ENCODE data around the gene ERP27. TPM values are rescaled to one million over a fixed set of nuclear protein-coding genes. Genes with fewer than 3 reads are reported as not detected.

The ERP27 gene
- total and polyA plus RNA-seq, 2 donors (not counting 3 experiments of a cell fraction or from before 2014, with no cell fraction given), result 0.70 to 0.88 TPM

- Histone ChIP-seq H3K9me3 (replicated peaks; ENCODE audit: control insufficient read depth, insufficient read depth, low read length) (no peaks in the 10 kb centered on the region), H3K27me3 (ENCODE audit: control insufficient read depth in 2 of 2, insufficient read depth in 2 of 2, low read length in 2 of 2) (no peaks in the 10 kb centered on the region), H3K4me2 (ENCODE audit: insufficient read depth, low read length) (no peak overlapping the region), H3K9me1 (replicated peaks; ENCODE audit: control insufficient read depth, extremely low read depth, insufficient read depth, low read length) (no peaks in the 10 kb centered on the region), H3K4me1 (ENCODE audit: control insufficient read depth, extremely low read depth, insufficient read depth, low read length) (no peaks in the 10 kb centered on the region), H3K79me2 (ENCODE audit: control insufficient read depth, insufficient read depth, low read length) (no peaks in the 10 kb centered on the region), H3K36me3 (ENCODE audit: control insufficient read depth in 2 of 2, extremely low read depth in 1 of 2, insufficient read depth in 2 of 2, low read length in 2 of 2) (no peaks in the 10 kb centered on the region), H3K27ac (ENCODE audit: insufficient read depth, low read depth, low read length) (no peak overlapping the region), H3K4me3 (replicated peaks in 1 of 3; ENCODE audit: insufficient read depth in 1 of 3, low read depth in 1 of 3, low read length in 3 of 3) (no peak overlapping the region), H2AFZ (ENCODE audit: low read depth, low read length) (no peak overlapping the region), H4K20me1 (replicated peaks; ENCODE audit: control insufficient read depth, extremely low read depth, insufficient read depth, low read length) (no peaks in the 10 kb centered on the region), H3K9ac (replicated peaks; ENCODE audit: extremely low read depth, insufficient read depth, low read length) (no peak overlapping the region)
- intact Hi-C loops (cut with micrococcal nuclease), result no loop called here
- ChIA-PET CTCF (interaction anchor here (0.7 to 4.2 kb wide), 3 partner anchors 13 to 136 kb away, joined by 3 to 44 read pairs (median 3); partner anchors contain the start of gene ERP27), POLR2A (no interaction called here)
- no peak for DNase-seq (ENCODE audit: low read depth, low spot score)
- BruUV-seq (replicated peaks), result no TSS peak
- FAIRE-seq, result no peak
- TF ChIP-seq GATA2 (IDR thresholded peaks at IDR 0.05; ENCODE audit: insufficient read depth, insufficient read length, low read depth, low read length) (no peak), FOS (IDR thresholded peaks at IDR 0.05; ENCODE audit: borderline replicate concordance, insufficient read depth, low read length) (no peak), JUN (IDR thresholded peaks at IDR 0.05; ENCODE audit: borderline replicate concordance, insufficient read depth, insufficient read length, low read depth) (no peak), EZH2 (IDR thresholded peaks at IDR 0.05; ENCODE audit: borderline replicate concordance, low read depth, low read length, severe bottlenecking) (no peak), CTCF (IDR thresholded peaks at IDR 0.05; ENCODE audit: extremely low read depth in 1 of 2, insufficient read depth in 1 of 2, low read depth in 1 of 2, low read length in 2 of 2) (no peak), POLR2AphosphoS5 (IDR thresholded peaks at IDR 0.05; ENCODE audit: insufficient read depth, low read depth, low read length) (no peak), MAX (IDR thresholded peaks at IDR 0.05; ENCODE audit: insufficient read depth, insufficient read length) (no peak), POLR2A (IDR thresholded peaks at IDR 0.05; ENCODE audit: low read depth, low read length) (no peak), MYC (IDR thresholded peaks at IDR 0.05; ENCODE audit: low read depth, low read length) (no peak)
- dilution Hi-C loops (cut with MboI; ENCODE audit: extremely low pct_ligation_motif_present, low sequenced_read_pairs), result no loop called here
These were observed 44.7 kb upstream of the ERP27 start for GRCh38 chr12:14982991-14983390.
